ENCODE data around the gene ZKSCAN3.

The ZKSCAN3 gene

GRCh38 chr6:28335040-28335563 lies 14.6 kb upstream of the ZKSCAN3 start:
- peak overlapping the region; percentile 73 for H3K4me3 ChIP-seq (ENCODE audit: low read length)
- no peak for DNase-seq (ENCODE audit: low read depth)
- TF ChIP-seq CTCF (IDR thresholded peaks at IDR 0.05; ENCODE audit: insufficient read depth, low read depth, low read length, missing control alignments), result no peak

- TF ChIP-seq CTCF (IDR thresholded peaks at IDR 0.05; ENCODE audit: insufficient read depth, low read depth, low read length, missing control alignments), result no peak
- peak within 1 kb of the TSS; percentile 73 for H3K4me3 ChIP-seq (ENCODE audit: low read length)
- peak; percentile 98 for DNase-seq (ENCODE audit: low read depth)
Observed at GRCh38 chr6:28335564-28336283, 14.0 kb upstream of the ZKSCAN3 start, which contains the start of gene ZSCAN31. Gene ZSCAN31, minus strand, starts transcription at chr6:28336148. Its CDS starts 6,465 bp downstream, at chr6:28329683.

GRCh38 chr6:28336284-28337120 lies 13.2 kb upstream of the ZKSCAN3 start:
- TF ChIP-seq CTCF (IDR thresholded peaks at IDR 0.05; ENCODE audit: insufficient read depth, low read depth, low read length, missing control alignments), result no peak
- peak; percentile 37 for DNase-seq (ENCODE audit: low read depth)

GRCh38 chr6:28337121-28337520 lies 12.6 kb upstream of the ZKSCAN3 start:
- no peak for DNase-seq (ENCODE audit: low read depth)
- no peak for TF ChIP-seq CTCF (IDR thresholded peaks at IDR 0.05; ENCODE audit: insufficient read depth, low read depth, low read length, missing control alignments)
- no peak overlapping the region for H3K4me3 ChIP-seq (ENCODE audit: low read length)

More at GRCh38 chr6:28336284-28337120, 13.2 kb upstream of the ZKSCAN3 start:
- H3K4me3 ChIP-seq (ENCODE audit: low read length), result peak overlapping the region; percentile 73

- no peak for TF ChIP-seq CTCF (IDR thresholded peaks at IDR 0.05; ENCODE audit: insufficient read depth, low read depth, low read length, missing control alignments)
- no peak overlapping the region for H3K4me3 ChIP-seq (ENCODE audit: low read length)
- DNase-seq (ENCODE audit: low read depth), result no peak
Observed at GRCh38 chr6:28340310-28341095, 9.2 kb upstream of the ZKSCAN3 start.

GRCh38 chr6:28343898-28344677 lies 5.7 kb upstream of the ZKSCAN3 start:
- no peak for TF ChIP-seq CTCF (IDR thresholded peaks at IDR 0.05; ENCODE audit: insufficient read depth, low read depth, low read length, missing control alignments)
- no peak overlapping the region for H3K4me3 ChIP-seq (ENCODE audit: low read length)
- no peak for DNase-seq (ENCODE audit: low read depth)

Measured in epithelial cell of esophagus (primary cell).